CD14-positive monocyte (primary cell): ENCODE results near the gene RPS25. TPM values are rescaled to one million over a fixed set of nuclear protein-coding genes. Genes with fewer than 3 reads are reported as not detected.
"Not testable (repeated sequence)": the region's sequence is repeated elsewhere in the genome, so short reads cannot be mapped to it uniquely, and the experiment has no call there.

Experiments
- DNase-seq, 3 donors: peaks; one replicate each; pipeline ENCODE4 v3.0.0-alpha.2; 2011 to 2022
- H2AFZ ChIP-seq: 2 replicates; pipeline ENCODE4 v1.6.0; 2012; ENCODE audit warnings: mild to moderate bottlenecking, low read depth, low read length, inconsistent platforms; ENCODE audit not compliant: insufficient read depth, poor library complexity, severe bottlenecking
- H3K27ac ChIP-seq, 2 donors: 1 replicate in 1 of 2; 2 replicates in 1 of 2; pipeline ENCODE4 v1.5.1; 2012 to 2013; ENCODE audit warnings: low read length in 2 of 2, control low read depth in 1 of 2, inconsistent platforms in 1 of 2, low read depth in 1 of 2, mild to moderate bottlenecking in 1 of 2
- H3K27me3 ChIP-seq, 2 donors: one replicate each; pipeline versions ENCODE4 v1.6.0 to v1.6.1; 2011 to 2013; ENCODE audit warnings: low read length in 2 of 2; ENCODE audit not compliant: control insufficient read depth in 2 of 2, insufficient read depth in 2 of 2
- H3K36me3 ChIP-seq, 2 donors: replicated peaks in 1 of 2; 1 replicate in 1 of 2; 2 replicates in 1 of 2; pipeline versions ENCODE4 v1.5.1 to v1.6.1; 2012 to 2013; ENCODE audit warnings: low read length in 2 of 2, control low read depth in 1 of 2, inconsistent platforms in 1 of 2, mild to moderate bottlenecking in 1 of 2; ENCODE audit not compliant: insufficient read depth in 2 of 2, control insufficient read depth in 1 of 2
- H3K4me1 ChIP-seq, 2 donors: 1 replicate in 1 of 2; 2 replicates in 1 of 2; pipeline versions ENCODE4 v1.5.1 to v1.6.1; 2012 to 2013; ENCODE audit warnings: low read length in 2 of 2, control low read depth in 1 of 2, inconsistent platforms in 1 of 2, mild to moderate bottlenecking in 1 of 2, moderate library complexity in 1 of 2; ENCODE audit not compliant: insufficient read depth in 2 of 2, control insufficient read depth in 1 of 2
- H3K4me2 ChIP-seq: replicated peaks from 2 replicates; pipeline ENCODE3; 2012; ENCODE audit warnings: low read length, moderate library complexity, mild to moderate bottlenecking; ENCODE audit not compliant: poor library complexity, severe bottlenecking; ENCODE audit errors: extremely low read depth
- H3K4me3 ChIP-seq, 3 experiments: fragments of 200-600 bp in 1 of 3; sonication (generic) in 1 of 3; replicated peaks in 1 of 3; 1 replicate in 2 of 3; 2 replicates in 1 of 3; pipeline ENCODE4 v1.5.1; 2011 to 2013; ENCODE audit warnings: low read length in 3 of 3, mild to moderate bottlenecking in 3 of 3, control low read depth in 2 of 3, low read depth in 2 of 3, inconsistent platforms in 1 of 3, moderate library complexity in 1 of 3
- H3K79me2 ChIP-seq: 2 replicates; pipeline ENCODE4 v1.6.0; 2012; ENCODE audit warnings: mild to moderate bottlenecking, control low read depth, inconsistent platforms, low read length, moderate library complexity; ENCODE audit not compliant: insufficient read depth
- H3K9ac ChIP-seq: 2 replicates; pipeline ENCODE4 v1.6.0; 2017; ENCODE audit warnings: low read length, mild to moderate bottlenecking; ENCODE audit not compliant: insufficient read depth, poor library complexity, severe bottlenecking
- H3K9me3 ChIP-seq, 2 donors: replicated peaks in 1 of 2; 1 replicate in 1 of 2; 2 replicates in 1 of 2; pipeline versions ENCODE4 v1.5.1 to v1.6.1; 2012 to 2013; ENCODE audit warnings: low read length in 2 of 2, control low read depth in 1 of 2; ENCODE audit not compliant: control insufficient read depth in 1 of 2, insufficient read depth in 1 of 2
- H4K20me1 ChIP-seq: 2 replicates; pipeline ENCODE4 v1.6.0; 2012; ENCODE audit warnings: mild to moderate bottlenecking, low read length, control low read depth, moderate library complexity; ENCODE audit not compliant: insufficient read depth
- H3K27ac Mint-ChIP-seq, 7 donors: one replicate each; pipeline ENCODE4 v1.8.0; 2020; ENCODE audit warnings: mild to moderate bottlenecking in 7 of 7, mixed read lengths in 7 of 7, moderate library complexity in 6 of 7, inconsistent platforms in 2 of 7
- H3K27me3 Mint-ChIP-seq, 3 donors: one replicate each; pipeline ENCODE4 v1.8.0; 2021 to 2022; ENCODE audit warnings: low read depth in 3 of 3, mild to moderate bottlenecking in 3 of 3, mixed read lengths in 3 of 3, moderate library complexity in 3 of 3, inconsistent platforms in 1 of 3
- H3K36me3 Mint-ChIP-seq, 2 donors: one replicate each; pipeline ENCODE4 v1.8.0; 2020; ENCODE audit warnings: mixed read lengths in 2 of 2, inconsistent platforms in 1 of 2, mild to moderate bottlenecking in 1 of 2
- H3K4me1 Mint-ChIP-seq: one replicate; pipeline ENCODE4 v1.8.0; 2020; ENCODE audit warnings: mild to moderate bottlenecking, mixed read lengths
- H3K4me3 Mint-ChIP-seq, 2 donors: one replicate each; pipeline ENCODE4 v1.8.0; 2020; ENCODE audit warnings: mild to moderate bottlenecking in 2 of 2, mixed read lengths in 2 of 2, moderate library complexity in 1 of 2
- H3K9me3 Mint-ChIP-seq, 7 donors: one replicate each; pipeline ENCODE4 v1.8.0; 2020 to 2022; ENCODE audit warnings: mixed read lengths in 7 of 7, mild to moderate bottlenecking in 6 of 7, moderate library complexity in 6 of 7, inconsistent platforms in 2 of 7
- WGBS: methylation state at CpG from one replicate; pipeline ENCODE4 v1.1.5; 2013; ENCODE audit warnings: missing lambda C conversion rate; ENCODE audit not compliant: insufficient coverage; 5-methylcytosine and 5-hydroxymethylcytosine counted together
- intact Hi-C, 2 donors: fragments of 100-400 bp; cut with micrococcal nuclease; formaldehyde crosslinking; loops; one replicate each; pipeline versions ENCODE4 v1.15.0 to v1.15.1; 2023
- polyA plus RNA-seq, 3 donors: library from polyadenylated mRNA; depleted of rRNA in 1 of 3; unstranded in 2 of 3; stranded (reverse) in 1 of 3; fragments of 300-500 nt in 2 of 3; fragments of >200 nt in 1 of 3; fragmentation: Illumina TruSeq in 2 of 3; gene quantifications; 1 replicate in 2 of 3; 2 replicates in 1 of 3; pipeline ENCODE4 v1.2.3, GENCODE V29; 2012 to 2021
- TF ChIP-seq, protein P1 (sequence below): fragments of 200-600 bp; IDR thresholded peaks from one replicate; pipeline ENCODE4 v1.8.0; 2022; ENCODE audit warnings: antibody characterized with exemption, mild to moderate bottlenecking

Gene RPS25
- polyA plus RNA-seq, 3 donors: 1,137 to 1,336 (median 1,264) TPM

DNA sequence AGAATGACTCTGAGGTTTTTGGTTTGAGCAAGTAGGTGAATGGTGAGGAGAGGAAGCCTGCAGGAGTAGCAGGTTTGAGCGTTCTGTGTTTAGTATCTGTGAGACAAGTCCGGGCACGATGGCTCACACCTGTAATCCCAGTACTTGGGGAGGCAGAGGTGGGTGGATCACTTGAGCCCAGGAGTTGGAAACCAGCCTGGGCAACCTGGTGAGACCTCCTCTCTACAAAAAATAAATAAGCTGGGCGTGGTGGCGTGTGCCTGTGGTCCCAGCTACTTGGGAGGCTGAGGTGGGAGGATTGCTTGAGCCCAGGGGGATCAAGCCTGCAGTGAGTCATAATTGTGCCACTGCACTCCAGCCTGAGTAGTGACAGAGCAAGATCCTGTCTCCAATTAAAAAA, 29.9 kb downstream of the RPS25 start:
- no peak overlapping the region for H2AFZ ChIP-seq
- no peaks in the 10 kb centered on the region for H4K20me1 ChIP-seq
- H3K79me2 ChIP-seq: no peaks in the 10 kb centered on the region
- Mint-ChIP-seq H3K27ac (no peak overlapping the region), H3K36me3 (peaks cover 0 to 3% of the 10 kb centered on the region in 2 donors), H3K4me3 (no peak overlapping the region), H3K4me1 (peaks cover 2% of the 10 kb centered on the region), H3K9me3 (peaks cover 0 to 5% (median 1%) of the 10 kb centered on the region in 7 donors), H3K27me3 (peaks cover 1 to 6% (median 4%) of the 10 kb centered on the region in 3 donors)
- H3K4me1 ChIP-seq: no peaks in the 10 kb centered on the region
- H3K27ac ChIP-seq: no peak overlapping the region
- H3K9ac ChIP-seq: no peak overlapping the region
- TF ChIP-seq, protein P1, sequence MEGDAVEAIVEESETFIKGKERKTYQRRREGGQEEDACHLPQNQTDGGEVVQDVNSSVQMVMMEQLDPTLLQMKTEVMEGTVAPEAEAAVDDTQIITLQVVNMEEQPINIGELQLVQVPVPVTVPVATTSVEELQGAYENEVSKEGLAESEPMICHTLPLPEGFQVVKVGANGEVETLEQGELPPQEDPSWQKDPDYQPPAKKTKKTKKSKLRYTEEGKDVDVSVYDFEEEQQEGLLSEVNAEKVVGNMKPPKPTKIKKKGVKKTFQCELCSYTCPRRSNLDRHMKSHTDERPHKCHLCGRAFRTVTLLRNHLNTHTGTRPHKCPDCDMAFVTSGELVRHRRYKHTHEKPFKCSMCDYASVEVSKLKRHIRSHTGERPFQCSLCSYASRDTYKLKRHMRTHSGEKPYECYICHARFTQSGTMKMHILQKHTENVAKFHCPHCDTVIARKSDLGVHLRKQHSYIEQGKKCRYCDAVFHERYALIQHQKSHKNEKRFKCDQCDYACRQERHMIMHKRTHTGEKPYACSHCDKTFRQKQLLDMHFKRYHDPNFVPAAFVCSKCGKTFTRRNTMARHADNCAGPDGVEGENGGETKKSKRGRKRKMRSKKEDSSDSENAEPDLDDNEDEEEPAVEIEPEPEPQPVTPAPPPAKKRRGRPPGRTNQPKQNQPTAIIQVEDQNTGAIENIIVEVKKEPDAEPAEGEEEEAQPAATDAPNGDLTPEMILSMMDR: no peak
- H3K4me3 ChIP-seq: no peak overlapping the region
- intact Hi-C loops: no loop called here
- no peak overlapping the region for H3K4me2 ChIP-seq
- 90% methylated on average over 2 of the region's 5 CpGs for WGBS
- H3K36me3 ChIP-seq: no peaks in the 10 kb centered on the region
- H3K27me3 ChIP-seq: no peaks in the 10 kb centered on the region
- no peaks in the 10 kb centered on the region for H3K9me3 ChIP-seq
- no peak for DNase-seq

DNA sequence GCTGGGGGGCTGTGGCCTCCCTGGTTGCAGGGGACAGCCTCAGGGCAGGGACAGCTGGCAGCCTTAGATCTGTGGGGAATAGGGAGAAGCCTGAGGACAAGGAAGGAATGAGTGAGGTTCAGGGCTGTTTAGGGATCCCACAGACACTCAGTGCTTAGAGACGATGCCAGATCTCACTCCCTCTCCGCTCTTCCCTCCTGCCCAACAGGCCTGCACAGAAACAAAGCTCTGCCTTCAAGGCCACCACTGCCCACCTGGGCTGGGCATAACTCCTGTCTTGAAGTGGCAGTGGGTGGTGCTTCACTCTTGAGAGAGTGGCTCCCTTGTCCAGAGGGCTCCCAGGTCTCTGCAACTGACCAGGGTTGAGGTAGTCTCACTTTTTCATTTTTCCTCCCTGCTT, 33.3 kb downstream of the RPS25 start:
- H3K27me3 Mint-ChIP-seq: peaks cover 2 to 6% (median 5%) of the 10 kb centered on the region in 3 donors

DNA sequence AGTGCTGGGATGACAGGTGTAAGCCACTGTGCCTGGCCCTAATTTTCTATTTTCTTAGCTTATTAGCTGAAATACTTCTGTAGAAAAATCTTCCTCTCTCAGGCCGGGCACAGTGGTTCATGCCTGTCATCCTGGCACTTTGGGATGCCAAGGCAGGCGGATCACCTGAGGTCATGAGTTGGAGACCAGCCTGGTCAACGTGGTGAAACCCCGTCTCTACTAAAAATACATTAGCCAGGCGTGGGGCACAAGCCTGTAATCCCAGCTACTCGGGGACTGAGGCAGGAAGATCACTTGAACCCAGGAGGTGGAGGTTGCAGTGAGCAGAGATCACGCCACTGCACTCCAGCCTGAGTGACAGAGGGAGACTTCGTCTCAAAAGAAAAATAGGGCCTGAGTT, 33.8 kb downstream of the RPS25 start:
- H3K9ac ChIP-seq, H3K27me3 ChIP-seq, H3K27me3 Mint-ChIP-seq, H3K27ac Mint-ChIP-seq, H3K9me3 Mint-ChIP-seq, H3K36me3 Mint-ChIP-seq, H3K36me3 ChIP-seq, intact Hi-C loops, DNase-seq, H3K4me2 ChIP-seq, H3K9me3 ChIP-seq, H4K20me1 ChIP-seq, H3K4me3 Mint-ChIP-seq, H3K4me3 ChIP-seq, H3K79me2 ChIP-seq, H2AFZ ChIP-seq, H3K27ac ChIP-seq: not testable (repeated sequence)
- H3K4me1 ChIP-seq: peaks cover 14 to 15% of the 10 kb centered on the region in 2 donors
- 84% methylated on average over 5 of the region's 8 CpGs for WGBS
- H3K4me1 Mint-ChIP-seq: peaks cover 17% of the 10 kb centered on the region

More for the DNA sequence above, 33.3 kb downstream of the RPS25 start:
- Histone ChIP-seq H3K4me3 (no peak overlapping the region), H3K27ac (no peak overlapping the region), H2AFZ (no peak overlapping the region), H3K9me3 (no peaks in the 10 kb centered on the region), H3K4me2 (no peak overlapping the region), H3K79me2 (no peaks in the 10 kb centered on the region), H3K9ac (no peak overlapping the region), H3K27me3 (no peaks in the 10 kb centered on the region), H4K20me1 (no peaks in the 10 kb centered on the region), H3K4me1 (peaks cover 9 to 11% of the 10 kb centered on the region in 2 donors), H3K36me3 (no peaks in the 10 kb centered on the region)
- Mint-ChIP-seq H3K36me3 (no peaks in the 10 kb centered on the region), H3K27ac (no peak overlapping the region), H3K4me1 (peaks cover 12% of the 10 kb centered on the region), H3K9me3 (peaks cover 0 to 1% (median 0%) of the 10 kb centered on the region in 7 donors), H3K4me3 (no peak overlapping the region)
- no CpG with 5 or more reads among the region's 2 CpGs for WGBS
- intact Hi-C loops: no loop called here
- no peak for DNase-seq
- TF ChIP-seq, protein P1: no peak
